PC-3 (cell line): ENCODE measurements around the gene PPP1R15A. TPM values are rescaled to one million over a fixed set of nuclear protein-coding genes. Genes with fewer than 3 reads are reported as not detected.

Experiments used
- ATAC-seq: fragments of 200-7000 bp; cut with Tn5 transposase; 2 replicates; pipeline ENCODE4 v1.9.1; 2020; ENCODE audit warnings: mild to moderate bottlenecking, moderate library complexity
- BruUV-seq: library from RNA; stranded (reverse); fragments of 400-500 nt; replicated peaks from 2 replicates; lab custom pipeline; 2021; lab: Mats Ljungman, UMichigan
- CTCF ChIA-PET: fragments of 300-600 bp; sonication (Branson Sonifier 250); formaldehyde crosslinking; loops from one replicate; lab custom pipeline; 2022; ENCODE audit warnings: antibody characterized with exemption; lab: Charles Lee
- POLR2A ChIA-PET: fragments of 300-600 bp; sonication (Branson Sonifier 250); formaldehyde crosslinking; loops from one replicate; lab custom pipeline; 2022; ENCODE audit warnings: antibody characterized with exemption; ENCODE audit not compliant: unreplicated experiment; lab: Charles Lee
- DNase-seq: peaks from one replicate; pipeline ENCODE4 v3.0.0-alpha.2; 2015
- H2AFZ ChIP-seq: fragments of 300-600 bp; sonication (generic); 2 replicates; pipeline ENCODE4 v1.6.0; 2016; ENCODE audit warnings: antibody characterized with exemption, low read length
- H3F3A ChIP-seq: fragments of 300-600 bp; sonication (generic); one replicate; pipeline ENCODE4 v1.6.0; 2017; ENCODE audit warnings: antibody characterized with exemption, low read length, control low read depth, mild to moderate bottlenecking; ENCODE audit not compliant: unreplicated experiment
- H3K27ac ChIP-seq: fragments of 300-600 bp; sonication (generic); 2 replicates; pipeline ENCODE4 v1.5.1; 2016; ENCODE audit warnings: mild to moderate bottlenecking, low read length
- H3K27me3 ChIP-seq: fragments of 300-600 bp; sonication (generic); 2 replicates; pipeline ENCODE4 v1.6.1; 2016; ENCODE audit warnings: low read length, mixed read lengths
- H3K36me3 ChIP-seq: fragments of 300-600 bp; sonication (generic); 2 replicates; pipeline ENCODE4 v1.6.1; 2016; ENCODE audit warnings: low read depth, mixed run types, low read length, mixed read lengths
- H3K4me1 ChIP-seq: fragments of 300-600 bp; sonication (generic); 2 replicates; pipeline ENCODE4 v1.5.1; 2016; ENCODE audit warnings: low read length; ENCODE audit not compliant: insufficient read depth
- H3K4me2 ChIP-seq: fragments of 300-600 bp; sonication (generic); 2 replicates; pipeline ENCODE4 v1.6.0; 2016; ENCODE audit warnings: low read length
- H3K4me3 ChIP-seq: fragments of 300-600 bp; sonication (generic); 2 replicates; pipeline ENCODE4 v1.5.1; 2016; ENCODE audit warnings: mild to moderate bottlenecking, low read length, mixed read lengths
- H3K79me2 ChIP-seq: fragments of 300-600 bp; sonication (generic); 2 replicates; pipeline ENCODE4 v1.6.1; 2017; ENCODE audit warnings: low read length, mixed read lengths
- H3K9ac ChIP-seq: fragments of 300-600 bp; sonication (generic); 2 replicates; pipeline ENCODE4 v1.6.0; 2016; ENCODE audit warnings: mild to moderate bottlenecking, low read length
- H3K9me2 ChIP-seq: fragments of 300-600 bp; sonication (generic); replicated peaks from 2 replicates; pipeline ENCODE4 v1.6.1; 2016; ENCODE audit warnings: mixed run types, low read length, mixed read lengths
- H3K9me3 ChIP-seq: fragments of 300-600 bp; sonication (generic); 2 replicates; pipeline ENCODE4 v1.6.1; 2016; ENCODE audit warnings: low read length, mixed read lengths
- H4K20me1 ChIP-seq: fragments of 300-600 bp; sonication (generic); 2 replicates; pipeline ENCODE4 v1.6.1; 2016; ENCODE audit warnings: low read length, mixed read lengths
- CTCF ChIP-seq: fragments of 300-600 bp; sonication (generic); conservative IDR thresholded peaks from 2 replicates; pipeline ENCODE4 v1.5.1; 2017; ENCODE audit warnings: antibody characterized with exemption, low read depth, mild to moderate bottlenecking, low read length
- EZH2 ChIP-seq: fragments of 300-600 bp; sonication (generic); IDR thresholded peaks from one replicate; pipeline ENCODE4 v1.6.1; 2017; ENCODE audit warnings: antibody characterized with exemption, mild to moderate bottlenecking, low read length; ENCODE audit not compliant: unreplicated experiment
- EZH2phosphoT487 ChIP-seq: fragments of 300-600 bp; sonication (generic); IDR thresholded peaks from 2 replicates; pipeline ENCODE4 v1.6.1; 2018; ENCODE audit warnings: mild to moderate bottlenecking, antibody characterized with exemption, low read length, borderline replicate concordance
- intact Hi-C: fragments of 100-400 bp; cut with micrococcal nuclease; formaldehyde crosslinking; loops from 2 replicates; pipeline ENCODE4 v1.9.0; 2023
- total RNA-seq: library from RNA; depleted of rRNA; stranded (reverse); fragments of >200 nt; gene quantifications from 2 replicates; pipeline ENCODE4 v1.2.3, GENCODE V29; 2014; rRNA removed

The PPP1R15A gene
- total RNA-seq, 1 experiment from 2014 or later: 78.0 TPM

GRCh38 chr19:48922548-48923490 is 50.6 kb downstream of the PPP1R15A start:
- Histone ChIP-seq H3K4me2 (no peak overlapping the region), H3K9ac (no peak overlapping the region), H3K9me3 (no peaks in the 10 kb centered on the region), H3K36me3 (no peaks in the 10 kb centered on the region), H3K4me3 (no peak overlapping the region), H4K20me1 (no peaks in the 10 kb centered on the region), H3K27me3 (no peaks in the 10 kb centered on the region), H3K79me2 (no peaks in the 10 kb centered on the region), H3K27ac (no peak overlapping the region), H3K4me1 (peaks cover 21% of the 10 kb centered on the region), H3K9me2 (no peaks in the 10 kb centered on the region), H3F3A (no peaks in the 10 kb centered on the region), H2AFZ (no peak overlapping the region)
- ChIA-PET CTCF (no interaction called here), POLR2A (no interaction called here)
- TSS peak; percentile 36 for BruUV-seq
- intact Hi-C loops: no loop called here
- ATAC-seq (no peak), DNase-seq (no peak)
- TF ChIP-seq EZH2: no peak
- TF ChIP-seq EZH2phosphoT487: no peak
- no peak for TF ChIP-seq CTCF

- no peak overlapping the region for H2AFZ ChIP-seq
- peak overlapping the region; percentile 75 for H3K9ac ChIP-seq
- H3K27me3 ChIP-seq: no peaks in the 10 kb centered on the region
- intact Hi-C loops: no loop called here
- peaks cover 26% of the 10 kb centered on the region for H3K4me1 ChIP-seq
- no TSS peak for BruUV-seq
- ATAC-seq (peak; percentile 54), DNase-seq (peak; percentile 67)
- no peak overlapping the region for H3K4me2 ChIP-seq
- H3K27ac ChIP-seq: peak overlapping the region; percentile 96
- ChIA-PET CTCF (no interaction called here), POLR2A (interaction anchor here (0.7 to 0.8 kb wide), 2 partner anchors 8 to 53 kb away, joined by 3 to 4 read pairs; partner anchors contain the start of gene DHDH)
- TF ChIP-seq EZH2phosphoT487 (no peak), CTCF (no peak), EZH2 (no peak)
- H3K4me3 ChIP-seq: no peak overlapping the region
- no peaks in the 10 kb centered on the region for H3K79me2 ChIP-seq
- no peaks in the 10 kb centered on the region for H3K36me3 ChIP-seq
- no peaks in the 10 kb centered on the region for H3K9me2 ChIP-seq
- H4K20me1 ChIP-seq: no peaks in the 10 kb centered on the region
- no peaks in the 10 kb centered on the region for H3K9me3 ChIP-seq
- no peaks in the 10 kb centered on the region for H3F3A ChIP-seq
Measured at GRCh38 chr19:48925240-48925843, 53.1 kb downstream of the PPP1R15A start.

Other genes with a start within 250 kb of the PPP1R15A start
- gene DBP, start 235.0 kb upstream of the PPP1R15A start, total RNA-seq: 9.0 and 12.2 TPM in 2 replicates
- 0.63 and 4.1 TPM in 2 replicates for gene CA11, start 226.2 kb upstream of the PPP1R15A start, total RNA-seq
- 0.18 and 0.81 TPM in 2 replicates for gene NTN5, start 199.4 kb upstream of the PPP1R15A start, total RNA-seq
- 0.69 TPM in 1 of 2 replicates, not detected in the other for gene FUT2, start 176.4 kb upstream of the PPP1R15A start, total RNA-seq
- 0.18 and 0.40 TPM in 2 replicates for gene MAMSTR, start 152.7 kb upstream of the PPP1R15A start, total RNA-seq
- 0.40 and 0.51 TPM in 2 replicates for gene RASIP1, start 131.8 kb upstream of the PPP1R15A start, total RNA-seq
- not detected in 2 replicates for gene IZUMO1, start 125.5 kb upstream of the PPP1R15A start, total RNA-seq
- gene FUT1, start 119.8 kb upstream of the PPP1R15A start, total RNA-seq: 4.6 and 4.8 TPM in 2 replicates
- not detected in 2 replicates for gene FGF21, start 116.9 kb upstream of the PPP1R15A start, total RNA-seq
- 41.1 and 50.0 TPM in 2 replicates for gene BCAT2, start 61.4 kb upstream of the PPP1R15A start, total RNA-seq
- 15.0 and 15.4 TPM in 2 replicates for gene HSD17B14, start 35.9 kb upstream of the PPP1R15A start, total RNA-seq
- gene PLEKHA4, start 3.8 kb upstream of the PPP1R15A start, total RNA-seq: 0.63 and 1.2 TPM in 2 replicates
- gene TULP2, start 26.3 kb downstream of the PPP1R15A start, total RNA-seq: not detected in 2 replicates
- 137 and 138 TPM in 2 replicates for gene NUCB1, start 27.9 kb downstream of the PPP1R15A start, total RNA-seq
- gene DHDH, start 61.3 kb downstream of the PPP1R15A start, total RNA-seq: 1.6 and 1.8 TPM in 2 replicates
- gene BAX, start 82.5 kb downstream of the PPP1R15A start, total RNA-seq: 43.0 and 44.8 TPM in 2 replicates
- gene FTL, start 92.9 kb downstream of the PPP1R15A start, total RNA-seq: 1,109 and 1,250 TPM in 2 replicates
- gene GYS1, start 120.9 kb downstream of the PPP1R15A start, total RNA-seq: 38.6 and 54.0 TPM in 2 replicates
- gene RUVBL2, start 121.5 kb downstream of the PPP1R15A start, total RNA-seq: 291 and 421 TPM in 2 replicates
- gene LHB, start 144.7 kb downstream of the PPP1R15A start, total RNA-seq: not detected in 2 replicates
- gene CGB3, start 151.9 kb downstream of the PPP1R15A start, total RNA-seq: not detected in 2 replicates
- not detected in 2 replicates for gene CGB2, start 159.5 kb downstream of the PPP1R15A start, total RNA-seq
- 0.95 TPM in 1 of 2 replicates, not detected in the other for gene CGB1, start 164.5 kb downstream of the PPP1R15A start, total RNA-seq
- gene CGB5, start 171.4 kb downstream of the PPP1R15A start, total RNA-seq: 0.52 TPM in 1 of 2 replicates, not detected in the other
- gene CGB8, start 176.7 kb downstream of the PPP1R15A start, total RNA-seq: 1.2 and 2.2 TPM in 2 replicates
- 0.04 and 0.63 TPM in 2 replicates for gene CGB7, start 185.3 kb downstream of the PPP1R15A start, total RNA-seq
- gene NTF4, start 192.4 kb downstream of the PPP1R15A start, total RNA-seq: 0.18 and 1.6 TPM in 2 replicates
- not detected in 2 replicates for gene KCNA7, start 200.3 kb downstream of the PPP1R15A start, total RNA-seq
- 367 and 485 TPM in 2 replicates for gene SNRNP70, start 213.0 kb downstream of the PPP1R15A start, total RNA-seq
- 5.8 and 11.6 TPM in 2 replicates for gene LIN7B, start 241.9 kb downstream of the PPP1R15A start, total RNA-seq
- 0.15 TPM in 1 of 2 replicates, not detected in the other for gene C19orf73, start 246.7 kb downstream of the PPP1R15A start, total RNA-seq
- gene PPFIA3, start 247.1 kb downstream of the PPP1R15A start, total RNA-seq: 56.3 and 59.0 TPM in 2 replicates